NCI-H526 (cell line): ENCODE results near the gene CALML6.

ENCODE experiments used
- DNase-seq, 2 experiments: peaks; one replicate each; lab custom pipeline; 2025; lab: John Stamatoyannopoulos, UW

Gene CALML6

GRCh38 chr1:1942753-1943656 lies 27.9 kb downstream of the CALML6 start:
- DNase-seq = no peak

- DNase-seq = peak; percentile 35 to 85
These were observed 28.9 kb downstream of the CALML6 start for GRCh38 chr1:1943834-1944570.

DNA sequence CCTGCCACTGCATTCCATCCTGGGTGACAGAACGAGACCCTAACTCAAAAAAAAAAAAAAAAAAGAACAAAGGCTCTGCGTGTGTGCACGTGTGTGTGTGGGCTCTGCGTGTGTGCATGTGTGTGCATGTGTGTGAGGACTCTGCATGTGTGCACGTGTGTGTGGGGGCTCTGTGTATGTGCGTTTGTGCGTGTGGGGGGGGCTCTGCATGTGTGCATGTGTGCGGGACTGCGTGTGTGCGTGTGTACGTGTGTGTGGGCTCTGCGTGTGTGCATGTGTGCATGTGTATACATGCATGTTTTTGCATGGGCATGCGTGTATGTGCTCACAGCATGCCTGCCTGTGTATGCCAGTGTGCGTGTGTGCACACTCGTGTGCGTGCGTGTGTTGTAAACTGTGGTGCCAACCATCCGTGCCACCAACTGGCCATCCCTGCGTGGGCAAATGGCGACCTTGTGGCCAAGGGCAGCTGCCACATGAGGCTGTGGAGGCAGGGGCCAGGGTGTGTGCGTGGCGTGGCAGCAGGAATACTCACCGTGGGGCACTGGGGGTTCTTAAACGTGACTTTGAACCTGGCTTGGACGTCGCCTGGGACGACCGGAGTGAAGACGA lies 30.8 kb downstream of the CALML6 start:
- DNase-seq = no peak

DNA sequence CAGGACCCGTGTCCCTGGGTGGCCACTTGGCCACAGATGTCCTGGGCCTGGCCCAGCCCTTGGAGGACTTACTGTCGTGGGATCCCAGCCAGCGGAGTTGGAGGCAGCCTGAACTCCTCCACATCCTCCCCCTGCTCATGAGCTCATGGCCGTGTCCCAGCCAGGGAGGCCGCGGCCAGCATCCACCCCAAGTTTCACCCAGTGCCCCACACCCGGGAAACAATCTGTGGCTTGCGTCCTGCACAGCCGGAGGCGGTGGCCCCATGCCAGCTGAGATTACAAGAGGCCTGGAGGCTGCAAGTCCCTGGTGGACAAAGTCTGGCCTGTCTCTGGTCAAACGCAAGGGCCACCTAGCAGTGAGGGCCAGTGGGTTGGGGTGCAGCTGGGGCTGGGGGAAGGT lies 31.5 kb downstream of the CALML6 start:
- DNase-seq = no peak

- DNase-seq = no peak
These were observed 32.4 kb downstream of the CALML6 start for GRCh38 chr1:1947493-1947892.

- DNase-seq = no peak
These were observed 33.7 kb downstream of the CALML6 start for GRCh38 chr1:1948783-1949182.

DNA sequence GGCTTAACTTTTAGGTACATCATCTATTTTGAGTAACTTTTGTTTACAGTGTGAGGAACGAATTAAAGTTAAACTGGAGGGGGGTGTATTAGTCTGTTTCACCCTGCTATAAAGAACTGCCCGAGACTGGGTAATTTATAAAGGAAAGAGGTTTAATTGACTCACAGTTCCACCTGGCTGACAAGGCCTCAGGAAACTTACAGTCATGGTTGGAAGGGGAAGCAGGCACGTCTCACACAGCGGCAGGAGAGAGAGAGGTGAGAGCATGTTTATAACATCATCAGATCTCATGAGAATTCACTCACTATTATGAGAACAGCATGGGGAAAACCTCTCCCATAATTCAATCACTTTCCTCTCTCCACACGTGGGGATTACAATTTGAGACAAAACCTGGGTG lies 35.9 kb downstream of the CALML6 start:
- no peak for DNase-seq

DNA sequence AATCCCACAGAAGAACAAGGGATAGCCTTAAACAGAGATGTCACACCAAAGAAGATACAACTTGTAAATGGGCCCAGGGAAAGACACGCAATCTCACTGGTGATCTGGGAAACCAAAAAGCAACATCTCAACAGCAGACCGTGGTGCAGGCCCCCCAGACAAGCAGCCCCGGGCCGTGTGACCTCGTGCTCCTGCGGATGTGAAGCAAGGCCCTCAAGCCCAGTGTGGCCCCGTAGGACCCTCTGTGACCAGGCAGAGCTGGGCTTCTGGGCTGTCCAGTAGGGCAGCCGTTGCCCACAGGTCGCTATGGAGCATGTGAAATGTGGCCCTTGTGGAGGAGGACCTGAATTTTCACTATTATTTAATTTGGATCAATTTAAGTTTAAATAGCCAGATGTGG lies 39.0 kb downstream of the CALML6 start:
- DNase-seq = no peak

- DNase-seq = peak in 1 of 2 experiments; percentile 21
These were observed 39.9 kb downstream of the CALML6 start for GRCh38 chr1:1954831-1955441.

DNA sequence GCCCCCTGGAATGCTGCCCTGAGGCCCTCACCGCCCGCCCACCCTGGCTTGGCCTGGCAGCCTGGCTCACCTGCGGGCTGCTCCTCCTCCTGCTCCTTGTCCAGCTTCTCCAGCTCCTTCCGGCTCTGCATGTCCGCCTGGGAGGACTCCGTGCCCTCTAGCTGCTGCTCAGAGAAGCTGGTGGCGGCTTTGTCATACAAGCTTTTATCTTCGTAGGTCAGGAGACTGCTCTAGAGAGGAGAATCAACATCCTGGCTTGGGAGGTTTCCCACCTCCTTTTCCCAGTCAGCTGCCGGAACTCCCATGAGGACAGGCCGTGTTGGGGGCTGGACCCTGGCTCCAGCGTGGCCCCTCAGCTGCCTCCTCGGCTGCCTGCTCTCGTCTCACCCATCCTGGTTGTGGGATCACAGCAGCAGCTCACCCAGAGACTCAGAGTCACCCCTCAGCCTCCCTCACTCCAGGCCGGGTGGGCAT lies 40.6 kb downstream of the CALML6 start:
- no peak for DNase-seq

DNA sequence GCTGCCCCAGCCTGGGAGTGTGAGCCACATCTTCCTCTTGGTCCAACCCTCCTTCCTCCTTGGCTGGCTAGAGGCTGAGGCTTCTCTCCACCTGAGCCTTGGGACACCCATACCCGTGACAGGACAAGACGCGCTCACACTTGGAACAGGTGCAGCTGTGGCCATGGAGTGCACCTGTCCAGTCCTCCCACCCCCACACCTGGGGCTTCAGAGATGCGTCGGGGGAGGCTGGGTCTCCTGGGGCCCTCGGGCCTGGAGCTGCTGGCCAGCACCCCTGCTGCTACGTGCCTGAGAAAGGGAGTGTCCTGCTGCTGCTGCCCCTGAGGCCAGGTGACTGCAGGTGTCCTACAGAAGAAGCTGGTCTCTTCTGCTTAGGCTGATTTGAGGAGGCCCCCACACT lies 41.0 kb downstream of the CALML6 start:
- DNase-seq = no peak

GRCh38 chr1:1956586-1957532 lies 41.8 kb downstream of the CALML6 start:
- DNase-seq = no peak

DNA sequence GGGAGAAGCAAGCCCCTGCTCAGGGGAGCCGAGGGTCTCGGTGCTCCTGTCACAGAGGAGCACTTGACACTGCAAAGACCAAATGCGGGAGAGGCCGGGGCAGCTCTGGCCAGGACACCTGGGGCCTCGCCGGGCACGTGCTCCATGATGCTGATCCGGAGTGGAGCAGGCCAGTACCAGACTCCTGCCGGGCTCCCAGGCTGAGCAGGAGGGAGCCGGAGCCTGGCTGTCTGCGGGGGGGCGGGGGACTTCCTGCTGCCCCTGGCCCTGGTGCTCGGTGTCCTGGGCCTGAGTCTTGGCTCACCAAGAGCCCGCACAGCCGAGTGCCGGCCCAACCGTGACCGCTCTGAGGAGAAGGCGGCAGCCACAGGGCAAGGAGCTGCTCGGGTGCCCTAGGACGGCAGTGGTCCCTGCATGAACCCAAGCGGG lies 42.5 kb downstream of the CALML6 start:
- no peak for DNase-seq

DNA sequence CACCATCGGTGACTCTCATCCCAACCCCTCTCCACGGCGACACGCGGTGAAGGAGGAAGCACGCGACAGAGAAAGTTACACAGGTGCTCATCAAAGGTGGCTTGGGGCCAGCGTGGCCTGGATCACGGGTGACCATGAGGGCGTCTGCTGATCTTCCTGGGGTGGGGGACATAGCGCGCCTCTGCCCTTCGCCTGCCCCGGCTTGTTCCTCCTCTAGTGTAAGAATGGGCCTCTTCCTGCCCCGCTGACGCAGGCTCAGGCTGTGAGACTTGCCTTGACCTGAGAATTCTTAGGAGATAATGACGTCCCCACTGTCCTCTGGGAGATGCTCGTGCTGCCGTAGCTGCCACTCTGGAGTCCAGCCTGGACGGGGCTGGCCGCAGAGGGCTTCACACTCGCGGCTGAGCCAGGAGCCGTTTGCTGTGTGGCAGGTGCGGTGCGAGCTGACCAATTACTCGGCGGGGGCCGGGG lies 43.0 kb downstream of the CALML6 start:
- DNase-seq = no peak

DNA sequence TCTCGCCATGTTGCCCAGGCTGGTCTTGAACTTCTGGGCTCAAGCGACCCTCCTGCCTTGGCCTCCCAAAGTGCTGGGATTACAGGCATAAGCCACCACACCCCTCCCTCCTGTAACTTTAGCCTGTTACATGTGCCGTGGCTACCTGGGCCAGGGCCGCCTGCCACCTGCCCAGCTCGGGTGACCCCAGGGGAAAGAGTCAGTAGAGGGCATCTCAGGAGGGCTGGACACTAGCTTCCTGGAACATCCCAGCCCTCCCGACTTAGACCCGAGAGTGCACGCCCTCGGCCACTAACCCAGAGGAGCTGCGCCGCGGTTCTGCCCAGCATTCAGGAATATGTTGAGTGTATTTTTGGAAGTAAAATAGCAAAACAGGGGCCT lies 44.4 kb downstream of the CALML6 start:
- no peak for DNase-seq

- DNase-seq = peak; percentile 58 to 89
These were observed 44.9 kb downstream of the CALML6 start for GRCh38 chr1:1959840-1960479.

DNA sequence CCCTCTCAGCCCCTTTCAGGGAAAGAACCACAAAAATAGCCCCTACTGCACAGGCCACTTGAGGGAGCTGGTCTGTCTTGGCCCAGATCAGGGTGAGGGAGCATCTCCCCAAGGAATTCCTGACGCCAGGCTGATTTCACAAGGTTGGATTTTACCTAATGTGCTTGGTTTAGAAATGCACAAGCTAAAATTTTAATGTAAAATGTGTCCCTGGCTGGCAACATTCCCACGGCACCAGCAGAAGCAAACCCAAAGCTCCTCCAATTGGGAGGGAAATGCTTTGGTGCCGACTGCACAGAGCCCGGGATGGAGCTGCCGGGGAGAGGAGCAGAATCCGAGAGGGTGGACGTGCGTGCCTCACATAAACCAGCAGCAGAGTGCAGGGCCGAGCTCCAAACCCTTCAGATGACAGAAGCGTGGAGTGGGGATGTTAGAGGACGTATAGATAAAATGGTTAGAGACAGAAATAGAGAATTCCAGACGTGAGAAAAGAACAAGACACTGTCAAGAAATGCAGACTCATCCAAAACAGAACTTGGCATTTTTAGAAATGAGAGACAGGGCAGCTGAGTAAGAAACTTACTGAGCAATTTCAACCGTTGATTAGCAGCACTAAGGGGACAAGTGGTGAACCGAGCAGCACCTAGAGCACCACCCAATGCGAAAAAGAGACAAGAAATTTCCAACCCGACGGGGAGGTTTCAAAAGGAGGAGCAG lies 45.6 kb downstream of the CALML6 start:
- DNase-seq = no peak

DNA sequence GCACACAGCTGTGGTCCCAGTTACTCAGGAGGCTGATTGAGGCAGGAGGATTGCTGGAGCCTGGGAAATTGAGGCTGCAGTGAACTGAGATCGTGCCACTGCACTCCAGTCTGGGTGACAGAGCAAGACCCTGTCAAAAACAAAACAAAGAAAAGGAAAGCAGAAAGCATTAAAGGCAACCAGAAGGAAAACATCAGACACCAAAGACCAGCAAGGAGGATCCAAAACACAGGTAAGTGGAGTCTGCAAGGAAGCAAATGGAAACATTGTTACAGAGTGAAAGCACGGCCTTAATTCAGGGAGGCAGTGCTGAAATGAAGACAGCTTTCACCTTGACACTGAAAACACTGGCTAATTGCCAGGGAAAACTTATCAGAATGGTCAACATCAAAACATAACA lies 47.7 kb downstream of the CALML6 start:
- no peak for DNase-seq

- no peak for DNase-seq
These were observed 48.5 kb downstream of the CALML6 start for GRCh38 chr1:1963570-1963969.

- peak in 1 of 2 experiments; percentile 19 for DNase-seq
These were observed 49.8 kb downstream of the CALML6 start for GRCh38 chr1:1964811-1965210.
